ENCODE data around the gene CARD19.
A peak's percentile ranks its signal among the peaks of the same experiment; 100 is the strongest.

The CARD19 gene

DNA sequence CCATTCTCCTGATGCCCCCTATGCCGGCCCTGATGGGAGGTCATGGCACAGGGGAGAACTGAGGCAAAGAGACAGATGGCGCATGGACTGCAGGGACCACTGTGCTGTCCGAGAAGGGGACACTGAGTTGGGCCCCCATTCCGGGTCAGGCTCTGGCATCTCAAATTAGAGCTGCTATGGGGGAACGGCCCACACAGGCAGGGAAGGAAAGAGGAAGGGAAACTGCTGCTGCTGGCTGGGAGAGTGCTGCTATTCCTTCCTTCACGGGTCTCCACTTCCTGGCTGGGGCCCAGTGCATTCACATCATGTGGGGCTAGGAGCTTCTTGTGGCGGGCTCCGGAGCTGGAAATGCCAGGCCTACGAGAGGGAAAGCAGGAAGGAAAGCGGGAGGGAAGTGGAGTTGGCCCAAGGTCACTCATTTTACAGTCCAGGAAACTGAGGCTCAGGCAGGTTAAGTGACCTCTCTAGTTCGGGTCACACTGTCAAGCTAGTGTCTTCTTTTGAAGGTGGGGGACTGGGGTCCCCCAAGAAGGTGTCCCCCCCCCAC is 1.3 kb upstream of the CARD19 start:
- TF ChIP-seq, protein P1, sequence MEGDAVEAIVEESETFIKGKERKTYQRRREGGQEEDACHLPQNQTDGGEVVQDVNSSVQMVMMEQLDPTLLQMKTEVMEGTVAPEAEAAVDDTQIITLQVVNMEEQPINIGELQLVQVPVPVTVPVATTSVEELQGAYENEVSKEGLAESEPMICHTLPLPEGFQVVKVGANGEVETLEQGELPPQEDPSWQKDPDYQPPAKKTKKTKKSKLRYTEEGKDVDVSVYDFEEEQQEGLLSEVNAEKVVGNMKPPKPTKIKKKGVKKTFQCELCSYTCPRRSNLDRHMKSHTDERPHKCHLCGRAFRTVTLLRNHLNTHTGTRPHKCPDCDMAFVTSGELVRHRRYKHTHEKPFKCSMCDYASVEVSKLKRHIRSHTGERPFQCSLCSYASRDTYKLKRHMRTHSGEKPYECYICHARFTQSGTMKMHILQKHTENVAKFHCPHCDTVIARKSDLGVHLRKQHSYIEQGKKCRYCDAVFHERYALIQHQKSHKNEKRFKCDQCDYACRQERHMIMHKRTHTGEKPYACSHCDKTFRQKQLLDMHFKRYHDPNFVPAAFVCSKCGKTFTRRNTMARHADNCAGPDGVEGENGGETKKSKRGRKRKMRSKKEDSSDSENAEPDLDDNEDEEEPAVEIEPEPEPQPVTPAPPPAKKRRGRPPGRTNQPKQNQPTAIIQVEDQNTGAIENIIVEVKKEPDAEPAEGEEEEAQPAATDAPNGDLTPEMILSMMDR (conservative IDR thresholded peaks at IDR 0.05; ENCODE audit: low read length): no peak
- DNase-seq (ENCODE audit: low read depth): no peak
- H3K4me3 ChIP-seq (ENCODE audit: low read length): peak overlapping the region; percentile 62

DNA sequence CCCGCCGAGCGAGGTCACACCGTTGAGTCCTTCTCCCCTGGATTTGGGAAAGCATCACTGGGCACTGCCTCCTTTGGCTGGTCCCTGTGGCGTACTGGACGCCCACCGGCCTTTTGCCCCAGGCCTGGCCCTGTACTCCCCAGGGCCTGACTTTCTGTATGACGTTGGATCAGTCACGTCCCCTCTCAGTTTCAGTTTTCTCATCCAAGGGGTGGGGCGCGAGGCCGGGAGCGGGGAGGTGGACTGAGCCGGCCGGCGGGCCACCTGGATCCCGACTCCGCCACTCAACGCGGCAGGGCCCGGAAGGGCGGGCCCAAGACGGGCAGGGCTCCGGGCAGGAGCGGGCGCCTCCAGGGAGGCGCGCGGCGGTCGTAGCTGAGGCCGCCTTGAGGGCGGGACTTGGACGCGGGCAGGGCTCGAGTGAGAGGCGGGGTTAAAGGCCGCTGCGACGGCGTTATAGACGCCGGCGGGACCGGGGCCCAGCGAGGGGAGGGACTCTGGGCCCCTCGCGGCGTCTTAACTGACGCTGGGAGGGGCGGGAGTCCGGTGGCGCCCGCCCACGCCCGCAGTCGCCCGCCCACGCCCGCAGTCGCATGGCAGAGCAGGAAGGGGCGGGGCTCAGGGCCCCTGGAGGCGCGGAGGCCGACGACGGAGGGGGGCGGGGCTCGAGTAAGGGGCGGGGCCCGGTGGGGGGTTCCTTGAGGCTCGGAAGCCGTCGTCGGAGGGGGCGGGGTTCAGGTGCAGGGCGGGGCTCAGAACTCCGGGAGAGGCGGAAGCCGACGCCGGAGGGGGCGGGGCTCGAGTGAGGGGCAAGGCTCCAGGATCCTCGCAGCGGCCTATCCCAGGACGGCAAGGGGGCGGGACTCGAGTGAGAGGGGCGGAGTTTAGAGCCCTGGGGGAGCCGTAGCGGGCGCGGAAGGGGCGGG is 549 bp upstream of the CARD19 start:
- DNase-seq (ENCODE audit: low read depth): peak; percentile 97
- H3K4me3 ChIP-seq (ENCODE audit: low read length): peak overlapping the region; percentile 62
- TF ChIP-seq, protein P1 (conservative IDR thresholded peaks at IDR 0.05; ENCODE audit: low read length): no peak

DNA sequence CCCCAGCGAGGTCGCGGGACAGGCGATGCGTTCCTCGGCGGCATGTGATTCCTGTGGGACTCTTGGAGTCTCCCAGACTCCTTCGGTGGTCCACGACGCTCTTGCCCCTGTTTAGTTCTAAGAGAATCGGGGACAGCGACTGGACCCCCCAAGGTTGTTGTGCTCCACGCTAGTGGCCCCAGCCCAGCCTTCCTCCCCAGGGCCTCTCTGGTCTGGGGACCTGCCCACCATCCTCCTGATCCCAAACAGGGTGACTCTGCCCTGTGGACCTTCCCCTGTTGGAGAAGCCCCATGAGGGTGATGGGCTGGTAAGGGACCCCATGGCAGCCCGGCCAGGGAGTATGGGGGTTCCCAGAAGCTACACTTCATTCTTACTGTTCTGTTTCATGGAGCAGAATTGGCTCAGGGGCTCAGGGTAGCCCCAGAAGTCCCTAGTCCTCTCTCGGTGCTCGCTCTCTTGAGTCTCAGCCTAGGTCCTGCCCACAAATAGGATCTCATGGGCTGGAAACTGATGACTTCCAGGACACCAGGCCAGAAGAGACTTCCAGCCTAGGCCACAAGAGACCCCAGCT is 880 bp downstream of the CARD19 start:
- peak overlapping the region; percentile 77 for H3K4me3 ChIP-seq (ENCODE audit: low read length)
- TF ChIP-seq, protein P1 (conservative IDR thresholded peaks at IDR 0.05; ENCODE audit: low read length): no peak
- no peak for DNase-seq (ENCODE audit: low read depth)

DNA sequence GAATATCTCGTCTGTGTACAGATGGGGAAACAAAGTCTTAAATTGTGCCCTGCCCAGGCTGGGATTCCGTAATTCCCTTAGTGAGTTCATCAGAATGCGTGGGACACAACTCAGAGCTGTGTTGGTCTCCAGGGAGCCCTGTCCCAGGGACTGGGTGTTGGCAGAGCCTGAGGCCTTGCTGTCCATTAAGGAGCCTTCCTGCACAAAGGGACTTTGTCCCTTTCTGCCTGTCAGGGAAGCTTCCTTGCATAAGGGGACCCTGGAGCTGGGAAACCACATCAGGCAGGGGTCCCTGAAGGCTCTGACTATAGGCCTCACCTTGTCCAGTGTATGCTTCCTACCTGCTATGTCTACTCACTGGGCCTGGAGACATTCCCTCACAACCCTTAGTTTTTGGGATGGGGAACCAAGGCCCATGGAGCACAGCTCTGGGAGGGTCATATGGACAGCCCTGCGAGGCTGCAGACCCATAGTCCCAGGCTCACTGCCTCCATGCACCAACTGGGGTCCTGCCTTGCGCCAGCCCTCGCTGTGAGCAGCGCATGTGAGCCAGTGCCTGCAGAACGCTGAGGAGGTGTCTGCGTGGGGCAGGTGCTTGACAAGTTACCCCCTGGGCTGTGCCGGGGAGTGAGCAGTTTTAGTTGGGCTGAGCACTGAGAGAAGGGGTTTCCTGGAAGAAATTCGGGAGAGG is 1.6 kb downstream of the CARD19 start:
- peak overlapping the region; percentile 77 for H3K4me3 ChIP-seq (ENCODE audit: low read length)
- TF ChIP-seq, protein P1 (conservative IDR thresholded peaks at IDR 0.05; ENCODE audit: low read length): no peak
- DNase-seq (ENCODE audit: low read depth): no peak

DNA sequence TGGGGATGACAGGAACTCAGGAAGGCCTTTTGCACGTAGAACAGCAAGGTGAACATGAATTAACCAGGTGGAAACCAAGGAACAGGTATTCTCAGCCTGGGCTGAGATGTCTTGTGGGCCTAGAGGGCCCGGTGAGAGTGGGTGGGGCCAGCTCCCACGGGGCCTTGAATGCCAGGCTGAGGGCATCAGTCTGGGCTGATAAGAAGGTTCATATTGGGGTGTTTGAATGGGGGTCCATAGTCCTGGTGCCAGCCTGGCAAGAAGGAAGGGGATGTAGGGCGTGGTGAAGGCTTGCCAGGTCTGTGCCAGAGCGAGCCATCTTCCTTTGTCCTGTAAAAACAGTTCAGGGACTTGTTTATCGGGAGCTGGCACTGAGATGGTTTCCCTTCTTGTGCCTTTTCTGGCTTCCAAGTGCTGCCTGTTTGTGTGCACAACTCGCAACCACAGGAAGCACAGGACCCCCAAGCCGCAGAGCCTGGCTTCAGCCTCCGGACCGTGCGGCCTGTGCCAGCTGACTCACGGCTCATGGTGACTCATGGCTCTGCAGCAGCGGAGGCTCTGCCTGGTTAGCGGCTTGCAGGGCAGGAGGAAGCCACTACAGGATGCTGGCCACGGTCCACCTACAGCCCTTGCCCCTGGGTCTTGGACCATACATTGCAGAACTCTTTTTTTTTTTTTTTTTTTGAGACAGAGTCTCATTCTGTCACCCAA is 2.4 kb downstream of the CARD19 start:
- TF ChIP-seq, protein P1 (conservative IDR thresholded peaks at IDR 0.05; ENCODE audit: low read length): no peak
- DNase-seq (ENCODE audit: low read depth): peak; percentile 98
- H3K4me3 ChIP-seq (ENCODE audit: low read length): peak overlapping the region; percentile 77

DNA sequence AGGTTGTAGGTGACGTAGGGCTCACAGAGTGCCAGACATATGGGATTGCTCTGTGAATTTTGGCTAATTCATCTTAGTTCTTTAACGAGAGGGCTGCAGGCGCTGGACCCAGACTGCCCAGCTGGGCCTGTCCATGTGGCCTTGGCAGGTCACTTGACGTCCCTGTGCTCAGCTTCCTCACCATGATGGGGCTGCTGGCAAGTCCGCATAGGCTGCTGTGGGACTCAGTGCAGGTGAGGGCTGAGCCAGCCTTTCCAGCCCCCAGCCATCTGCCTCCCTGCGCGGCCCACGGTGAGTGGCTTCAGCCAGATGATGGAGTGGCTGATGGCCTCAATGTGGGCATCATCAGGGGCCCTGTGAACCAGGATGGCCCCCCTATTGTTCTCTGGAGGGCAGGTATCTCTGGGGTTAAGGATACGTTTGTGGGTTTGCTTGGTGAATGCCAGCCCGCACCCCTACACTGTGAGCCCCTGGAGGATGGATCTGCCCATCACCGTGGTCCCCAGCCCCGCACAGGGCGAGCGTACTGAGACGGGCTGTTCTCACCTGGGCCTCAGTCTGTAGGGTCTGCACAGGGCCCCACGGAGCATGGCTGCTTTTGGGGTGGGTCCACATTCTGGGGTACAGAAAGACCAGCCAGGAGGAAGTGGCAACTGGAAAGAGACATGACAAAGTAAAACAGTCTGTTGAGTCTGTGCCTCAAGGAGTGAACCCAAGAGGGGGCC is 3.7 kb downstream of the CARD19 start:
- H3K4me3 ChIP-seq (ENCODE audit: low read length): no peak overlapping the region
- no peak for DNase-seq (ENCODE audit: low read depth)
- TF ChIP-seq, protein P1 (conservative IDR thresholded peaks at IDR 0.05; ENCODE audit: low read length): no peak
